K562 (cell line): ENCODE data around the gene EPN2. TPM values are rescaled to one million over a fixed set of nuclear protein-coding genes. Genes with fewer than 3 reads are reported as not detected.

Source experiments
- BACH1 ChIP-seq: fragments of 200-800 bp; sonication (Bioruptor generic); IDR thresholded peaks from 2 replicates; pipeline ENCODE4 v1.6.1; 2016; ENCODE audit warnings: missing genetic modification characterization, missing compliant biosample characterization
- CREB5 ChIP-seq: fragments of 250-450 bp; sonication (Bioruptor Pico); IDR thresholded peaks from 2 replicates; pipeline ENCODE4 v1.5.0; 2020; ENCODE audit warnings: mild to moderate bottlenecking
- DACH1 ChIP-seq: fragments of 450-650 bp; IDR thresholded peaks from 2 replicates; pipeline ENCODE4 v1.6.1; 2018; ENCODE audit not compliant: partially characterized antibody
- E4F1 ChIP-seq: fragments of 250-450 bp; sonication (Bioruptor Pico); IDR thresholded peaks from 2 replicates; pipeline ENCODE4 v1.5.0; 2021; ENCODE audit warnings: mild to moderate bottlenecking, borderline replicate concordance
- FOXP4 ChIP-seq: sonication (generic); formaldehyde crosslinking; IDR thresholded peaks from 2 replicates; pipeline ENCODE4 v1.8.0; 2022; ENCODE audit warnings: mild to moderate bottlenecking, missing genetic modification reagents, borderline replicate concordance
- FUS ChIP-seq: fragments of 200-400 bp; formaldehyde crosslinking; optimal IDR thresholded peaks from 2 replicates; pipeline ENCODE3; 2017; ENCODE audit warnings: low read depth, low read length
- GABPA ChIP-seq: fragments of 200-800 bp; sonication (Bioruptor generic); conservative IDR thresholded peaks from 2 replicates; pipeline ENCODE4 v1.6.1; 2016; ENCODE audit warnings: low read depth, missing genetic modification characterization, missing compliant biosample characterization
- GTF2E2 ChIP-seq: fragments of 200-800 bp; sonication (Bioruptor generic); IDR thresholded peaks from 2 replicates; pipeline ENCODE4 v1.6.1; 2016; ENCODE audit warnings: missing genetic modification characterization, missing compliant biosample characterization
- HDAC3 ChIP-seq: fragments of 450-650 bp; IDR thresholded peaks from 2 replicates; pipeline ENCODE4 v1.6.1; 2018; ENCODE audit warnings: borderline replicate concordance, mild to moderate bottlenecking, moderate library complexity; ENCODE audit not compliant: partially characterized antibody
- HDAC6 ChIP-seq: IDR thresholded peaks from 2 replicates; pipeline ENCODE4 v1.6.1; 2012; ENCODE audit warnings: low read depth, mild to moderate bottlenecking, control low read depth, inconsistent platforms, low read length, moderate library complexity
- HES1 ChIP-seq: fragments of 450-650 bp; IDR thresholded peaks from 2 replicates; pipeline ENCODE4 v1.6.1; 2016; ENCODE audit warnings: low read depth, mild to moderate bottlenecking, moderate library complexity
- MAFF ChIP-seq: IDR thresholded peaks from 2 replicates; pipeline ENCODE4 v1.6.1; 2012; ENCODE audit warnings: low read length, improper control_type of control experiment
- MECOM ChIP-seq: fragments of 250-450 bp; sonication (Bioruptor Pico); IDR thresholded peaks from 2 replicates; pipeline ENCODE4 v1.8.0; 2022; ENCODE audit warnings: inconsistent platforms
- NCOA4 ChIP-seq: fragments of 450-650 bp; IDR thresholded peaks from 2 replicates; pipeline ENCODE4 v1.6.1; 2018; ENCODE audit warnings: mild to moderate bottlenecking; ENCODE audit not compliant: partially characterized antibody
- NFYB ChIP-seq: IDR thresholded peaks from 2 replicates; pipeline ENCODE4 v1.6.1; 2011; ENCODE audit warnings: mild to moderate bottlenecking, moderate library complexity; ENCODE audit not compliant: insufficient read length; ENCODE audit errors: extremely low read depth
- POLR2B ChIP-seq: fragments of 450-650 bp; IDR thresholded peaks from 2 replicates; pipeline ENCODE4 v1.6.1; 2018; ENCODE audit warnings: low read depth; ENCODE audit not compliant: partially characterized antibody
- SAP30 ChIP-seq: fragments of 200-600 bp; sonication (generic); IDR thresholded peaks from 2 replicates; pipeline ENCODE4 v1.6.1; 2012; ENCODE audit warnings: borderline replicate concordance, low read depth, mild to moderate bottlenecking, moderate library complexity, low read length, control low read depth, inconsistent platforms; ENCODE audit not compliant: insufficient read depth, poor library complexity, severe bottlenecking
- XRCC3 ChIP-seq: fragments of 450-650 bp; IDR thresholded peaks from 2 replicates; pipeline ENCODE4 v1.6.1; 2017; ENCODE audit warnings: mild to moderate bottlenecking, moderate library complexity
- ZC3H8 ChIP-seq: fragments of 450-650 bp; IDR thresholded peaks from 2 replicates; pipeline ENCODE4 v1.6.1; 2017
- ZNF263 ChIP-seq: sonication (generic); formaldehyde crosslinking; IDR thresholded peaks from 2 replicates; pipeline ENCODE4 v1.8.0; 2022; ENCODE audit warnings: mild to moderate bottlenecking, missing genetic modification reagents, borderline replicate concordance
- ZNF76 ChIP-seq: fragments of 250-450 bp; sonication (Bioruptor Pico); IDR thresholded peaks from 2 replicates; pipeline ENCODE4 v1.4.0; 2020; ENCODE audit warnings: mild to moderate bottlenecking, moderate library complexity, borderline replicate concordance
- ZNF79 ChIP-seq: fragments of 250-450 bp; sonication (Bioruptor Pico); IDR thresholded peaks from 2 replicates; pipeline ENCODE4 v1.4.0; 2020; ENCODE audit warnings: low read depth, mild to moderate bottlenecking, moderate library complexity
- polyA plus RNA-seq, 8 experiments: library from polyadenylated mRNA; depleted of rRNA in 4 of 8; stranded (reverse) in 5 of 8; unstranded in 3 of 8; fragments of >200 nt; fragmentation: Nextera tagmentation in 2 of 8; fragmentation: Illumina TruSeq in 1 of 8; extraction: Ambion mirVana in 2 of 8; extraction: Trizol in 1 of 8; gene quantifications; 2 replicates each; pipeline versions ENCODE4 v1.2.1 to v1.2.3, GENCODE V29; 2011 to 2014; ENCODE audit warnings: inconsistent platforms in 1 of 8, missing spikeins in 1 of 8
- total RNA-seq, 7 experiments: library from RNA; depleted of rRNA in 6 of 7; stranded (reverse); fragments of >200 nt in 6 of 7; fragmentation: Illumina TruSeq in 2 of 7; extraction: Trizol in 2 of 7; gene quantifications; 2 replicates each; pipeline versions ENCODE4 v1.2.1 to v1.2.3, GENCODE V29; 2011 to 2021; ENCODE audit warnings: low replicate concordance in 1 of 7

The EPN2 gene
- total and polyA plus RNA-seq, 9 of the 15 experiments (the other 6 are each of a cell fraction or from before 2014, with no cell fraction given): 1.0 to 12.9 (median 8.9) TPM

- TF ChIP-seq E4F1 (CRISPR knock-in tag) (no peak), CREB5 (CRISPR knock-in tag) (no peak), MECOM (CRISPR knock-in tag) (no peak), HDAC3 (no peak), NCOA4 (no peak), DACH1 (no peak), ZNF263 (CRISPR knock-in tag) (no peak), GABPA (tag) (peak; percentile 49; the same call in 1 of the 2 replicates), BACH1 (no peak), HDAC6 (no peak), ZNF79 (CRISPR knock-in tag) (no peak), HES1 (no peak), ZNF76 (CRISPR knock-in tag) (no peak), FOXP4 (CRISPR knock-in tag) (no peak), XRCC3 (no peak), POLR2B (no peak), ZC3H8 (no peak), SAP30 (no peak), MAFF (no peak), NFYB (no peak), GTF2E2 (no peak), FUS (no peak)
These were observed 33.8 kb downstream of the EPN2 start (continued) for GRCh38 chr17:19270704-19271611.
